Activated CD4-positive, alpha-beta T cell treated with anti-CD3 and anti-CD28 coated beads for 24 hours (primary cell): Measurements from ENCODE around the gene PIH1D1.

Experiments
- DNase-seq, 2 donors: peaks; one replicate each; pipeline ENCODE4 v3.0.0-alpha.2; 2020; ENCODE audit warnings: low read depth in 2 of 2

Gene PIH1D1

GRCh38 chr19:49451430-49452181 lies at the start of gene PIH1D1:
Gene PIH1D1, minus strand, starts transcription at chr19:49451814. Its CDS starts 240 bp downstream, at chr19:49451574.
- DNase-seq, result peak; percentile 91 to 92

GRCh38 chr19:49499030-49499670 lies 47.5 kb upstream of the PIH1D1 start:
- DNase-seq, result no peak

DNA sequence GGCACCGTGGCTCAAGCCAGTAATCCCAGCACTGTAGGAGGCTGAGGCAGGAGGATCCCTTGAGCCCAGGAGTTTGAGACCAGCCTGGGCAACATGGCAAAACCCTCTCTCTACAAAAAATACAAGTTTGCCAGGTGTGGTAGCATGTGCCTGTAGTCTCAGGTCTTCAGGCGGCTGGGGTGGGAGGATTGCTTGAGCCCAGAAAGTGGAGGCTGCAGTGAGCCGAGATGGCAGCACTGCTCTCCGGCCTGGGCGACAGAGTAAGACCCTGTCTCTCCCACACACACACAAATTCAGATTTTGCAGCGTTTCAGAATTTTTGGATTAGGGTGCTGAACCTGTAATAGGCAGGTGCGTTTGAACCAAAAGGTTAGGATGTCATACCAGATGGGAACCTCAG lies 46.9 kb upstream of the PIH1D1 start:
- no peak for DNase-seq

GRCh38 chr19:49497789-49498103 lies 46.1 kb upstream of the PIH1D1 start:
- no peak for DNase-seq

DNA sequence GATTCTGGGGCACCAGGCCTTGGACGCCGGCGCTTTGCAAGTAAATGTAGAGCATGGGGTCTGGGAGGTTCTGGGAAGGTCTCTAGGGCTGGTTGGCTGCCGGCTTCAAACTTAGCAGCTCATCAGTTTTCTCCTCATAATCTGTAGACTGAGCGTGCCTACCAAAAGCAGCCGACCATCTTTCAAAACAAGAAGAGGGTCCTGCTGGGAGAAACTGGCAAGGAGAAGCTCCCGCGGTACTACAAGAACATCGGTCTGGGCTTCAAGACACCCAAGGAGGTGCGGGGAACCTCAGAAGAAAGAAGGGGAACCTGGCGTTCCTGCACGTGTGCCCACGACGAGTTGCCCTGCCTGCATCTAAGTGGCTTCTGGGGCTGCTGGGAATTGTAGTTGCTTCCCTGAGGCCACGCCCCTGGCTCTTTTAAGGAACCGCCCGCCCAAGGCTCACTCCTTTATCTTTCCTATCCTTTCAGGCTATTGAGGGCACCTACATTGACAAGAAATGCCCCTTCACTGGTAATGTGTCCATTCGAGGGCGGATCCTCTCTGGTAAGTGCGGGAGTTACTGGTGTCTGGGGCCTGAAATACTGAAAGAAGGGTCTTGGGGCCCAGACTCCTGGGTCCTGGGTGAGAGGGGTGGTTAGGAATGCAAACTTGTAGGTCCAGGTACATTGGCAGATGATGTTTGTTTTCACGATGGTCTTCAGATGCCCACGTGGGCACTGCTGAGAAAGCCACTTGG lies 45.6 kb upstream of the PIH1D1 start:
- no peak for DNase-seq

DNA sequence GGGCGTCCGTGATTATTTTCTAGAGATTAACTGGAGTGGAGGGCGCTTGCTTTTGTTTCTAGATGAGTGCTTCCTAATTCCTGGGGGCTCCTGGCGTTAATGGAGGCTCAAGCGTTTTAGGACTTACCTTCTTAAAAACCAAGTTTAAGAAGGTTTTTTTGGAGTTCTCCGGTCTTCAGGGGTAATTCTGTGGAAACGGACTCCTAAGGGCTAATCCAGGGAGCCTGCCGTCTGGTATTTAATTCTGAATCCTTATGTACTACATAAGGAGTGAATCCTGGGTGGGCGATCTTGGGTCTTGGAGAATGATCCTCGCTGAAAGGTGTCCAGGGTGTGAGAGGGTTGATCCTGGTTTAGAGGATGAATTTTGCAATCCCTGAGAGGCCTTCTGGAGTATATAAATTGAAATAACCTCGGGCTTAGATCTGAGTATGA lies 45.0 kb upstream of the PIH1D1 start:
- no peak for DNase-seq

- no peak for DNase-seq
Observed at GRCh38 chr19:49492573-49493405, 41.2 kb upstream of the PIH1D1 start.

DNA sequence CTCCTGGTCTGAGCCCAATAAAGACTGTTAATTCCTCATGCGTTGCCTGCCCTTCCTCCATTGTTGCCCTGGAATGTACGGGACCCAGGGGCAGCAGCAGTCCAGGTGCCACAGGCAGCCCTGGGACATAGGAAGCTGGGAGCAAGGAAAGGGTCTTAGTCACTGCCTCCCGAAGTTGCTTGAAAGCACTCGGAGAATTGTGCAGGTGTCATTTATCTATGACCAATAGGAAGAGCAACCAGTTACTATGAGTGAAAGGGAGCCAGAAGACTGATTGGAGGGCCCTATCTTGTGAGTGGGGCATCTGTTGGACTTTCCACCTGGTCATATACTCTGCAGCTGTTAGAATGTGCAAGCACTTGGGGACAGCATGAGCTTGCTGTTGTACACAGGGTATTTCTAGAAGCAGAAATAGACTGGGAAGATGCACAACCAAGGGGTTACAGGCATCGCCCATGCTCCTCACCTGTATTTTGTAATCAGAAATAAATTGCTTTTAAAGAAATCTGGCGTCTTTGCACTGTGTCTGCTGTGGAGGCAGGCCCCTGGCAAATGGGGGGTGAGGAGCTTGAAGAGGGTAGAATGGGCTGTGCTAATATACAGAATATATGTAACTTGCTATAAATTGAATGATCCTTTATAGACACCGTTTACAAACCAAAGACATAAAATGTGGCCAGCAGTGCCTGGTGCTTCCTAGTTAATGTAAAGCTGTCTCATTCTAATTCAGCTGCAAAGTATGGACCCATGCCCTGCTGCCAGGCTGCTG lies 40.4 kb upstream of the PIH1D1 start:
- DNase-seq, result no peak

GRCh38 chr19:49491030-49491803 lies 39.6 kb upstream of the PIH1D1 start:
- DNase-seq, result no peak

DNA sequence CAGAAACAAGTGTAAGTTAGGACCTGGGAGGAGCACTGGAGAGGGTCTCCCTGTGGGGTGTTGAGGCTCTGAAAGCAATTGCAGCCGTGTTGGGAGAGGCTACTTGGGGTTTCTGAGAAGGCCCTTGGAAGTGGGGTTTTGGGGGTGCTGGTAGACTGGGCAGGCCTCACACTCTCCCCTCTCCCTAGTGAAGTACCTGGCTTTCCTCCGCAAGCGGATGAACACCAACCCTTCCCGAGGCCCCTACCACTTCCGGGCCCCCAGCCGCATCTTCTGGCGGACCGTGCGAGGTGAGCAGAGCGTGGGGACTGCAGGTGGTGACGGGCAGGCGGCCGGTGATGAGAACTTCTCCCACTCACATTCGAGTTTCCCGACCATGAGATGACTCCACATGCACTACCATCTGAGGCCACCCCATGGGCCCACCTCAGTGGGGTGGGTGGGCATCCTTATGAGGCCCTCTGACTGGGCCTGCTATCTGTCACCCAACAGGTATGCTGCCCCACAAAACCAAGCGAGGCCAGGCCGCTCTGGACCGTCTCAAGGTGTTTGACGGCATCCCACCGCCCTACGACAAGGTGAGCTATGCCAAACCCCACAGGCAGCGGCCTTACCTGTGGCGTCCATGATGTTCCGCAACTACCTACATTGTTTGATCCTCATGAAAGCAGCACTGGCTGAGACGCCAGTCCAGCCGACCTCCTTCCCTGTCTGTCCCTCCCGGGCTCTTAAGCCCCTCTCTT lies 38.8 kb upstream of the PIH1D1 start:
- DNase-seq, result no peak

DNA sequence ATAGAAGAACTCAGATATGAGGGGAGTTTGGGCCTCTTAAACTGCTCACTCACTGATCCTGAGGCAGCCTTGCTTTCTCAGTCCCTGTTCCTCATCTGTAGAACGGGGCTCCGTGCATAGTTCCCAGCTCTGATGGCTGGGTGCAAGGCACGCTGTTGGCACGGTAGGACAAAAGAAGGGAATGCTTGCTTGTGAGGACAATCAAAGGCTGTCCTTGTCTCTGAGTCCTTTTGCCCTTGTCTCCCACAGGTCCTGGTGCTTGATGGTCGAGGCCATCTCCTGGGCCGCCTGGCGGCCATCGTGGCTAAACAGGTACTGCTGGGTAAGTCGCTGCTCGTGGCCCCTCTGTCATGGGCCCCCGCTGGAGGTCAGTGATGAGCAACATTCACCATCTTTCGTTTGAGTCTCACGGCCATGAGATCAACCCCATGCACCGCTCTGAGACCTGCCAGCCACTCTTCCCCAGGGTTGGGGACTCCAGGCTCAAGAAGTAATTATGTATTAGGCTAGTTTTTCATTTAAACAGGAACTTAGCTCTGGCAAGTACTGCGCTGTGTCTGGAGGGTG lies 38.1 kb upstream of the PIH1D1 start:
- DNase-seq, result no peak

DNA sequence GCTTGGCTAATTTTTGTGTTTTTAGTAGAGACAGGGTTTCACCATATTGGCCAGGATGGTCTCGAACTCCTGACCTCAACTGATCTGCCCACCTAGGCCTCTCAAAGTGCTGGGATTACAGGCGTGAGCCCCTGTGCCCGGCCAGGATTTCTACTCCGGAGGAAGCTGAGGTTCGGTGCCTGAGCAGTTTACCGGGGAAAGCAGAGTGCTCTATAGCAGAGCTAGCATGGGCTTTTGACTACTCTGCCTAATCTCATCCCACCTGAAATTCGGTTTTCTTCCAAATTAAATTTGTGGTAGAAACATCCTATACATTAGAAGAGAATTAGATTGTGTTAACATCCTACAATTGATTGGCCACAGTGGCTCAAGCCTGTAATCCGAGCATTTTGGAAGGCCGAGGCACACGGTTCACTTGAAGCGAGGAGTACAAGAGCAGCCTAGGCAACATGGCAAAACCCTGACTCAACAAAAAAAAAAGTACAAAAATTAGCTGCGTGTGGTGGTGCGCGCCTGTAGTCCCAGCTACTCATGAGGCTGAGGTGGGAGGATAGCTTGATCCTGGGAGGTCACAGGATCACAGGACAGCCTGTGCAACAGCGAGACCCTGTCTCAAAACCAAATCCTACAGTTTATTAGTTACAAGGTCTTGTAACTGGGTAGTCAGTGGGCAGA lies 37.4 kb upstream of the PIH1D1 start:
- DNase-seq, result no peak

DNA sequence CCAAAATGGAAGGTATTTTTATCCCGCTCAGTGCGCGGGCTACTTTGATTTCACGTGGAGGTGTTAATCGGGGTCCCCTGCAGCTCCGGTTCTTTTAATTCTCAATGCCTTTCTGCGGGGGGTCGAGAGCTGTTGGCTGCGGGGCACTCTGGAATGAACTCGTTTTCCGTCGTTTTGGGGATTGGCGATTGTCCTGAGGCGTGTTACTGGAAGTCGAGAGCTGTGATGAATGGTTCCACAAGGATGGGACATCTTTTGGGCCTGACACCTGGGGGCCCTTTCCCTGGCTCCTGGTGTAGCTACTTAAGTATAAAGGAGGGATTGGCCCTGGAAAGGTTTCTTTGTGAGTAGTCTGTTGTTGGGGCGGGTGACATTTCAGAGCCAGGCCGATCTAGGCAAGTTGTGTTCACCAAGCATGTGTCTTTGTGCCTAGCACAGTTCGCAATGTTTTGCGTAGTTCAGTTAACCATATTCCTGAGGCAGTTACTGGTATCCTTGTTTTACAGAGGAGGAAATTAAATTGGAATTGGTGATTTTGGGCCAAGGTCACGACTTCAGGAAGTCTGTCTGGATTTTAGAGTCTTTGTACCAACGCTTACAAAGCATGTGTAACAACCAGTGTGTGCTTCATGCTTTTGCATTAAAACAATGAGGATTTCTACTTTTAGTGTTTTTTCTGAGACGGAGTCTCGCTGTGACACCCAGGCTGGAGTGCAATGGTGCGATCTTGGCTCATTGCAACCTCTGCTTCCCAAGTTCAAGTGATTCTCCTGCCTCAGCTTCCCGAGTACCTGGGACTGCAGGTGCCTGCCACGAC lies 36.6 kb upstream of the PIH1D1 start:
- no peak for DNase-seq

DNA sequence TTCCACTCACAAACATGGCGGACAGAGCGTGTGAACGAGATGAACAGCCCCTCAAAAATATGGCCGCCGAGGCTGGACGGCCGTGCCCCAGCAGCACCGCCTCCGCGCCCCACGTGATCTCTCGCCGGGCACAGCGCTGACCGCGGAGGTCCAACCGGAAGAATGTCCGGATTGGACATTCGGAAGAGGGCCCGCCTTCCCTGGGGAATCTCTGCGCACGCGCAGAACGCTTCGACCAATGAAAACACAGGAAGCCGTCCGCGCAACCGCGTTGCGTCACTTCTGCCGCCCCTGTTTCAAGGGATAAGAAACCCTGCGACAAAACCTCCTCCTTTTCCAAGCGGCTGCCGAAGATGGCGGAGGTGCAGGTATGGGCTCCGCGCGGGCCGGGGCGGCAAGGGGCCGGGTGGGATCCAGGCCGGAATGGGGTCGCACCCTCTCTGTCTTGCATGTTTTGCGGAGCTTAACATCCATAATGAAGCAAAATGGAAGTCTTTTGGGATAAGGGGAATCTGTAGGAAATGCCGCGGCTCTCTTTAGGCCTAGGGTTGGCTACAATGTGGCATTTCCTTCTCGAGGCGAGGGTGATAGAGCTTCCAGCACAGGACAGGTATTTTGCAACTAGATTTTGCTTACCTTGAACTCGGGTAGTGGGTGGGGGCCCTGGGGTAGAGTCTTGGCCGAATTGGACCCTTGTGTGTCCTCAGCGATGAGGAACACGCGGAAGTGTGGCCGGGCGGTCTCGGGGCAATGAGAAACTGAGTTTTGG lies 35.8 kb upstream of the PIH1D1 start, which contains the start of gene RPL13A:
Gene RPL13A, plus strand, starts transcription at position 332 of the 769 bp plus-strand sequence. Its CDS starts 22 bp downstream, at position 354.
- peak; percentile 99 to 100 for DNase-seq

- no peak for DNase-seq
Observed at GRCh38 chr19:49486710-49487276, 35.2 kb upstream of the PIH1D1 start.

- DNase-seq, result no peak
Observed at GRCh38 chr19:49486232-49486631, 34.6 kb upstream of the PIH1D1 start.
